ENCODE measurements around the gene BBS7. TPM values are rescaled to one million over a fixed set of nuclear protein-coding genes. Genes with fewer than 3 reads are reported as not detected.

BBS7 gene
- total and polyA plus RNA-seq, 4 donors: 8.6 to 22.1 (median 10.8) TPM

DNA sequence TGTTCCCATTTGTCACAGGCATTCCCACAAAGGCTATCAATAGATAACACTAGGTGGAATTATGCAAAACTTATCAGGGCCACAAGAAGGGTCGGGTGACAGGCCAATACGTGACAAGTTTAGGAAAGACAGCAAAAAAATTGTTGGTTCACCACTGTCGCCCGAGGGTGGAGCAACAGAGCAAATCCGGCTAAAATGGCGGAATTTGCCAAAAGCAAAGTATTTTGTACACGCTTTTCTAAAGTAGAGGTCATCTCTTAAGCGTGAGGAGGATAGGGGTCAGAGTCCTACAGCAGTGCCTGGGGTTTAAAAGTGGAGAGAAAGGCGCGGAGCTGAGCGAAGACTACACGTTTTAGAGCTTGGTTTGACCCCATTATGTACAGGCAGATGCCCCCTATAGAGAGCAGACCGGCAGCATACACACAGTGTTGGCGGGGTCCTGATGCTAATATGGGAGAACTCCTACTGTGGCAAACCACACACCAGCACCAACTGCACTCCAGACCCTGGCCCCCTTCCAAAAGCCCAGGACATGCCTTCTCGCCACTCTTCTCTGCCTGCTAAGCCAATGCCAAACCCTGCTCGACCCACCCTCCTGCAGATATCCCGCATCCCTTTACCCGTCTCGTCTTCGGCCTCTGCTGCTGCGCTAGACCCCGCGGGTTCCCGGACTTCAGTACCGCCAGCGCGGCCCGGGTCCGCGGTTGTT, 47.3 kb downstream of the BBS7 start:
- 0 to 2% methylated on average over 30 of the region's 30 CpGs for WGBS, 2 donors
- Histone ChIP-seq H3K27ac (ENCODE audit: low read depth in 1 of 2, low read length in 1 of 2) (no peak overlapping the region), H3K9me3 (ENCODE audit: control insufficient read depth in 4 of 4, insufficient read depth in 3 of 4, low read length in 3 of 4) (no peaks in the 10 kb centered on the region), H3K27me3 (ENCODE audit: control insufficient read depth in 3 of 3, insufficient read depth in 3 of 3, low read length in 2 of 3) (no peaks in the 10 kb centered on the region), H3K4me3 (peak overlapping the region; percentile 65), H3K9ac (ENCODE audit: insufficient read depth in 1 of 2, low read length in 2 of 2) (peak overlapping the region; percentile 22 to 69), H3K4me1 (ENCODE audit: control insufficient read depth in 5 of 5, insufficient read depth in 5 of 5, low read length in 5 of 5) (peaks cover 0 to 28% (median 2%) of the 10 kb centered on the region in 5 donors), H3K36me3 (ENCODE audit: control insufficient read depth in 4 of 4, insufficient read depth in 4 of 4, low read length in 4 of 4) (peaks cover 2 to 12% (median 7%) of the 10 kb centered on the region in 4 donors)
- no peak for ATAC-seq (ENCODE audit: insufficient read depth, low FRiP score)
- TF ChIP-seq, protein P1, sequence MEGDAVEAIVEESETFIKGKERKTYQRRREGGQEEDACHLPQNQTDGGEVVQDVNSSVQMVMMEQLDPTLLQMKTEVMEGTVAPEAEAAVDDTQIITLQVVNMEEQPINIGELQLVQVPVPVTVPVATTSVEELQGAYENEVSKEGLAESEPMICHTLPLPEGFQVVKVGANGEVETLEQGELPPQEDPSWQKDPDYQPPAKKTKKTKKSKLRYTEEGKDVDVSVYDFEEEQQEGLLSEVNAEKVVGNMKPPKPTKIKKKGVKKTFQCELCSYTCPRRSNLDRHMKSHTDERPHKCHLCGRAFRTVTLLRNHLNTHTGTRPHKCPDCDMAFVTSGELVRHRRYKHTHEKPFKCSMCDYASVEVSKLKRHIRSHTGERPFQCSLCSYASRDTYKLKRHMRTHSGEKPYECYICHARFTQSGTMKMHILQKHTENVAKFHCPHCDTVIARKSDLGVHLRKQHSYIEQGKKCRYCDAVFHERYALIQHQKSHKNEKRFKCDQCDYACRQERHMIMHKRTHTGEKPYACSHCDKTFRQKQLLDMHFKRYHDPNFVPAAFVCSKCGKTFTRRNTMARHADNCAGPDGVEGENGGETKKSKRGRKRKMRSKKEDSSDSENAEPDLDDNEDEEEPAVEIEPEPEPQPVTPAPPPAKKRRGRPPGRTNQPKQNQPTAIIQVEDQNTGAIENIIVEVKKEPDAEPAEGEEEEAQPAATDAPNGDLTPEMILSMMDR (IDR thresholded peaks at IDR 0.05; ENCODE audit: control extremely low read depth, extremely low read depth): no peak
- peak; percentile 39 to 53 (median 49) for DNase-seq

DNA sequence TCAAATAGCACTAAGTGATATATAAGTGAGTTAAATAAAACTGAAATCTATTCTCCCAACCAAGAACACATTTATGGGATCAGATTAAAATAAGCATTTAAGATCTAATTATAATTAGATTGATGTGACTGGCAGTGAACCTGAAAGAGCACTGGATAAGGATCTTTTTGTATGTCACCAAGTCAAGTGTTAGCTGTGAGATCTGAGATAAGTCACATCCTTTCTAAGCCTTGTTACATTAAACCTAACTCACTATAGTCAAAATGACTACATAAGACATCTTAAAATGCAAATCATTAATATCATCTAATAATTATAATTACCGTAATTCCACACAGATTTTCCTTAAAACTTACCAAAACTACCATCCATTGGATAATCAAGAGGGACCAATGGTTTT, 48.2 kb downstream of the BBS7 start:
- 91 to 94% methylated on average over 1 of the region's 1 CpG for WGBS, 2 donors
- Histone ChIP-seq H3K27ac (ENCODE audit: low read depth in 1 of 2, low read length in 1 of 2) (no peak overlapping the region), H3K27me3 (ENCODE audit: control insufficient read depth in 3 of 3, insufficient read depth in 3 of 3, low read length in 2 of 3) (no peaks in the 10 kb centered on the region), H3K4me1 (ENCODE audit: control insufficient read depth in 5 of 5, insufficient read depth in 5 of 5, low read length in 5 of 5) (peaks cover 0 to 28% (median 2%) of the 10 kb centered on the region in 5 donors), H3K4me3 (no peak overlapping the region), H3K9ac (ENCODE audit: insufficient read depth in 1 of 2, low read length in 2 of 2) (no peak overlapping the region), H3K36me3 (ENCODE audit: control insufficient read depth in 4 of 4, insufficient read depth in 4 of 4, low read length in 4 of 4) (peaks cover 2 to 16% (median 11%) of the 10 kb centered on the region in 4 donors), H3K9me3 (ENCODE audit: control insufficient read depth in 4 of 4, insufficient read depth in 3 of 4, low read length in 3 of 4) (no peaks in the 10 kb centered on the region)
- TF ChIP-seq, protein P1 (IDR thresholded peaks at IDR 0.05; ENCODE audit: control extremely low read depth, extremely low read depth): no peak
- no peak for DNase-seq
- ATAC-seq (ENCODE audit: insufficient read depth, low FRiP score): no peak

DNA sequence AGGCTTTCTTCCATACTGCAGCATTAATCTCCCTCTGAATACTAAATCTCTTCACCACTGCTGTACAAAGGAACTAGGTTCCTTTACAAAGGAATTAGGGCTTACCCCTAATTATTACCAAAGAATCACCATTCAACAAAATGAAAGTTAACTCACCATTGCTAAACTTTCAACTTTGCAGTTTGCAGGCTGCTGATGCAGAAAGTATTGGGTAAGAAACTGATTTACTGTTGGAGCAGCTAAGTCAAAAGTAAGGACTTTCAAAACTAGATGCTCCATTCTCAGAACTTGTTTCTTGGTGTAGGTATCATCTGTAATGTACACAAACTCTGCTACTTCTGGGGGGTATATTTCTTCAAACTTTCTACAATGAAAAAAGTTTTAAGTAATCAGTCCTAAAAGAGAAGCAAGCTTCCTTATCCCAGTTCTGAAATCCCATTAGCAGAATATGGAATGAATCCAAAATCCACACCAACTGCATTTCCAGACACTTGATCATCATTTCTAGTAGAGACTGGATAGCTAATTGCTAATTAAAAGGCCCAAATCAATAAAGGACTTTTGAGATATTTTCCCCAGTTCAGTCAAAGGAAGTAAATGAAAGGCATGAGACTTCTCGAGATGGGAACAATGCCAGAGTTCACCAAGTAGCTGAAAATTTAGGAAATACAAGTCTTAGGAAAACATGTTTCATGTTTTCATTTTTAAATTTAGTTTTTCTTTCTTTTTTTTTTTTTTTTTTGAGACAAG, 50.9 kb downstream of the BBS7 start:
- Histone ChIP-seq H3K4me3 (no peak overlapping the region), H3K9ac (ENCODE audit: insufficient read depth in 1 of 2, low read length in 2 of 2) (no peak overlapping the region), H3K36me3 (ENCODE audit: control insufficient read depth in 4 of 4, insufficient read depth in 4 of 4, low read length in 4 of 4) (peaks cover 2 to 23% (median 18%) of the 10 kb centered on the region in 4 donors), H3K27me3 (ENCODE audit: control insufficient read depth in 3 of 3, insufficient read depth in 3 of 3, low read length in 2 of 3) (no peaks in the 10 kb centered on the region), H3K27ac (ENCODE audit: low read depth in 1 of 2, low read length in 1 of 2) (no peak overlapping the region), H3K9me3 (ENCODE audit: control insufficient read depth in 4 of 4, insufficient read depth in 3 of 4, low read length in 3 of 4) (no peaks in the 10 kb centered on the region), H3K4me1 (ENCODE audit: control insufficient read depth in 5 of 5, insufficient read depth in 5 of 5, low read length in 5 of 5) (peaks cover 0 to 26% (median 0%) of the 10 kb centered on the region in 5 donors)
- TF ChIP-seq, protein P1 (IDR thresholded peaks at IDR 0.05; ENCODE audit: control extremely low read depth, extremely low read depth): no peak
- 38 to 83% methylated on average over 1 of the region's 1 CpG for WGBS, 2 donors
- ATAC-seq (ENCODE audit: insufficient read depth, low FRiP score): no peak
- DNase-seq: no peak
